Tibial nerve (tissue), 3 donors: ENCODE data around the gene LCN2.

Source experiments
- CTCF ChIP-seq, 5 experiments: fragments of 200-600 bp in 3 of 5; fragments of 450-650 bp in 2 of 5; sonication (generic) in 3 of 5; IDR thresholded peaks; one replicate each; pipeline ENCODE4 v1.5.1; 2016 to 2019; ENCODE audit warnings: antibody characterized with exemption in 5 of 5, mild to moderate bottlenecking in 3 of 5, moderate library complexity in 2 of 5
- POLR2A ChIP-seq, 2 donors: fragments of 450-650 bp; IDR thresholded peaks; one replicate each; pipeline ENCODE4 v1.6.1; 2017; ENCODE audit warnings: antibody characterized with exemption in 2 of 2, mild to moderate bottlenecking in 2 of 2, moderate library complexity in 2 of 2

- TF ChIP-seq CTCF (IDR thresholded peaks at IDR 0.05) (no peak), POLR2A (IDR thresholded peaks at IDR 0.05) (no peak)
These were observed 29.1 kb upstream of the LCN2 start for GRCh38 chr9:128120061-128120740.
